ENCODE data around the gene KLK2.

Gene KLK2

DNA sequence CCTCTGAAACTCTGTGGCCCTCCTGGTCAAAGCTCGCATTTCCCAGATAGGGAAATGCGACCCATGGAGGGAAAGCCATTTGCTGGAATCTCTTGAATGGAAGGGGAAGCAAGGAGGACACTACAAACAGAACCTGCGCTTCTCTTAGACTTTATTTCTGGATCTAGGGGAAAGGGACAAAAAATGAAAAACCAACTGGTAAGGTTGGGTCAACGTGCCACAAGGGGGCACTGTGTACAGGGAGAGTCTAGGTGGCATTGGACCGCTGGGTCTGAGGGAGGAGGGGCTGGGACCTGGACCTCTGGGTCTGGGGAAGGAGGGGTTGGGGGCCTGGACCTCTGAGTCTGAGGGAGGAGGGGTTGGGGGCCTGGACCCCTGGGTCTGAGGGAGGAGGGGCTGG, 33.0 kb downstream of the KLK2 start:
- POLR2A ChIA-PET (ENCODE audit: low non-redundant PET) = no interaction called here

GRCh38 chr19:50908336-50908735, 35.1 kb downstream of the KLK2 start:
- POLR2A ChIA-PET (ENCODE audit: low non-redundant PET) = no interaction called here
- H3K27ac ChIP-seq = no peak overlapping the region
- DNase-seq (ENCODE audit: low spot score) = no peak
- TF ChIP-seq, protein P1, sequence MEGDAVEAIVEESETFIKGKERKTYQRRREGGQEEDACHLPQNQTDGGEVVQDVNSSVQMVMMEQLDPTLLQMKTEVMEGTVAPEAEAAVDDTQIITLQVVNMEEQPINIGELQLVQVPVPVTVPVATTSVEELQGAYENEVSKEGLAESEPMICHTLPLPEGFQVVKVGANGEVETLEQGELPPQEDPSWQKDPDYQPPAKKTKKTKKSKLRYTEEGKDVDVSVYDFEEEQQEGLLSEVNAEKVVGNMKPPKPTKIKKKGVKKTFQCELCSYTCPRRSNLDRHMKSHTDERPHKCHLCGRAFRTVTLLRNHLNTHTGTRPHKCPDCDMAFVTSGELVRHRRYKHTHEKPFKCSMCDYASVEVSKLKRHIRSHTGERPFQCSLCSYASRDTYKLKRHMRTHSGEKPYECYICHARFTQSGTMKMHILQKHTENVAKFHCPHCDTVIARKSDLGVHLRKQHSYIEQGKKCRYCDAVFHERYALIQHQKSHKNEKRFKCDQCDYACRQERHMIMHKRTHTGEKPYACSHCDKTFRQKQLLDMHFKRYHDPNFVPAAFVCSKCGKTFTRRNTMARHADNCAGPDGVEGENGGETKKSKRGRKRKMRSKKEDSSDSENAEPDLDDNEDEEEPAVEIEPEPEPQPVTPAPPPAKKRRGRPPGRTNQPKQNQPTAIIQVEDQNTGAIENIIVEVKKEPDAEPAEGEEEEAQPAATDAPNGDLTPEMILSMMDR (conservative IDR thresholded peaks at IDR 0.05; ENCODE audit: low read depth) = no peak
- CTCF ChIA-PET = no interaction called here

More for the DNA sequence above, 33.0 kb downstream of the KLK2 start:
- TF ChIP-seq, protein P1 (conservative IDR thresholded peaks at IDR 0.05; ENCODE audit: low read depth) = no peak
- no peak overlapping the region for H3K27ac ChIP-seq
- CTCF ChIA-PET = interaction anchor here (0.6 to 1.6 kb wide), 5 partner anchors 14 to 111 kb away, joined by 3 to 4 read pairs (median 4); no protein-coding TSS in a partner anchor
- no peak for DNase-seq (ENCODE audit: low spot score)

DNA sequence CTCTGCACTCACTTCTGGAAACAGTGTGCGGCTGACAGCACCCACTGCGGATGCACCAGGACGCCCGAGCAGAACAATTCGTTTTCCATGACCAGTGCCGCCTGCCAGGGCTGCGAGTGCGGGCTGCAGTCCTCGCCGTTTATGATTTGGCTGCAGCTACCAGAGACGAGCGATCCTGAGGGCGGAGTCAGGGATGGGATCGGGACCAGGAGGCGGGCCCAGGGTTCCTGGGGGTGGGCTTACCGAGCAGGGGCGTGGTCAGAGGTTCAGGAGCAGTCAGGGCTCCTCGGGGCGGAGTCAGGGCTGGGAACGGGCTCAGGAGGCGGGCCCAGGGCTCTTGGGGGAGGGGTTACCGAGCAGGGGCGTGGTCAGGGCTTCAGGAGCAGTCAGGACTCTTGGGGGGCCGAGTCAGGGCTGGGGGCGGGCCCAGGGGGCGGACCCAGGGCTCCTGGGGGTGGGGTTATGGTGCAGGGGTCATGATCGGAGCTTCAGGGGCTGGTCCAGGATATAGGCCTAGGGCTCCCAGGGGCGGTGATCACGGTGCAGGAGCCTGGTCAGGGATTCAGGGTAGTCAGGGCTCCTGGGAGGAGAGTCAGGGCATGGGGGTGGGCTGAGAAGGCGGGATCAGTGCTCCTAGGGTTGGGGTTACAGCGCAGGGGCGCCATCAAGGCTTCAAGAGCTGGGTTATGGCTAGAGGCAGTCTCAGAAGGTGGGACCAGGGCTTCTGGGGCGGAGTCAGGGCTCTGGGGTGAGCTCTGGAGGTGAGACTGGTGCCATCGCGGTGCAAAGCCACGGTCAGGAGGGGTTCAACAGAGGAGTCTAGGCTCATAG, 36.2 kb downstream of the KLK2 start:
- POLR2A ChIA-PET (ENCODE audit: low non-redundant PET) = no interaction called here
- TF ChIP-seq, protein P1 (conservative IDR thresholded peaks at IDR 0.05; ENCODE audit: low read depth) = no peak
- CTCF ChIA-PET = no interaction called here
- DNase-seq (ENCODE audit: low spot score) = peak; percentile 70
- H3K27ac ChIP-seq = no peak overlapping the region

DNA sequence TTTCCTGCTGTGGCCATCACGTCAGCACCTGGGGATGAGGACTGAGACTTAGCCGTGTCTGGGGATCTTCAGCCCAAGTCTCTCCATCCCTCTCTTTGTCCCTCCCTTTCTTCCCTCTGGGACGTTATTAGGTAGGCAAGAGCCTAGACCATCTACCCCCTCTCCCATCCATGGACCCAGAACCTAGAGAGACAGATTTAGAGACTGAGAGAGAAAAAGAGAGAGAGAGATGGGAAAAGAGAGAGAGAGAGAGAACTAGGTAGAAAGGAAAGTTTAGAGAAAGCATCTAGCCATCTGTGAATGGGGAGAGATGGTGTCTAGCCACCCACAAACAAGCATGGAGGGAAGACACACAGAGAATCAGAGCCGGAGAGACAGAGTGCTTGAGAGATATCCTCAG, 37.5 kb downstream of the KLK2 start:
- no peak overlapping the region for H3K27ac ChIP-seq
- ChIA-PET POLR2A (ENCODE audit: low non-redundant PET) (no interaction called here), CTCF (interaction anchor here (0.7 to 1.0 kb wide), 2 partner anchors 19 to 205 kb away, joined by 3 read pairs; no protein-coding TSS in a partner anchor)
- DNase-seq (ENCODE audit: low spot score) = no peak
- TF ChIP-seq, protein P1 (conservative IDR thresholded peaks at IDR 0.05; ENCODE audit: low read depth) = no peak

DNA sequence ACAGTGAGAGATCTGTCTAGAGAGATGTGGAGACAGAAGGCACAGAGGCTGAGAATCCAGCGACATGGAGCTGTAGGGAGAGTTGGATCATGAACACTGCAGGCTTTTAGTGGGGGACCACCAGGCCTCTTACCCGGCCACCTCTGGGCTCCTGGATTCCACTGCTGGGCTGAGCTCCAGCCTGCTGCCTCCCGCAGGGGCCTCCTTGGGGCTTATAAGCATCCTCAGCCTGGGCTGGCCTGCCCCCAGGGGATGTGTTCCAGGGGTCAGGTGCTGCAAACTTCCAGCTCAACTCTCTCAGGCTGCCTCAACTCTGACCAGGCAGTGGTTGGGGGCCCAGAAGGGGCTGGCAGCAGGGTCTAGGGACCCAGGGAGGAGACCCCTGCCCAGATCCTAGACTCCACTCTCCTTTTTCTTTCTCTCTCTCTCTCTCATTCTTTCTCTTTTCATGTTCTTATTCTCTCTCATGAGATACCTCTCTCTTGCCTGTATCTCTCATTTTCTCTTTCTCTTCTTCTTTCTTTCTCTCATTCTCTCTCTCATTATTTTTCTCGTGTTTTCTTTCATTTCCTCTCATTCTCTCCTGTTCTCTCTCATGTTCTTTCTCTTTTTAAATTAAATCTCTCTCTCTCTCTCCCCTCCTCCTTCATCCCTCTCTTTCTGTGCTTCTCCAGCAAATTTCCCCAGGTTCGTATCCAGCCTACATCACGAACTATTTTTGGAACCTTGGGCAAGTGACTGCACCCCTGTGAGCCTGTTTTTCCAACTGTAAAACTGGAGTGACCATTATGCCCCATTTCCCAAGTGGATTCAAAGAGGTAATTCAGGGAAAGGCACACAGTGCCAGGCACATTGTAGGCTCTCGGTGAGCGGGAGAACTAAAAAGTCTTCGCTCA, 38.2 kb downstream of the KLK2 start, which contains the start of gene KLK4:
Gene KLK4, minus strand, starts transcription at position 190 of the 896 bp plus-strand sequence. CDS start 657 bp downstream, outside the sequence.
- CTCF ChIA-PET = interaction anchor here (0.7 to 0.9 kb wide), 2 partner anchors 11 to 206 kb away, joined by 3 to 4 read pairs; no protein-coding TSS in a partner anchor
- no peak within 1 kb of the TSS for H3K27ac ChIP-seq
- DNase-seq (ENCODE audit: low spot score) = no peak
- POLR2A ChIA-PET (ENCODE audit: low non-redundant PET) = interaction anchor here (0.6 kb wide), 2 partner anchors 43 to 957 kb away, joined by 3 read pairs; no protein-coding TSS in a partner anchor
- TF ChIP-seq, protein P1 (conservative IDR thresholded peaks at IDR 0.05; ENCODE audit: low read depth) = no peak

GRCh38 chr19:50912102-50912599, 38.9 kb downstream of the KLK2 start:
- TF ChIP-seq, protein P1 (conservative IDR thresholded peaks at IDR 0.05; ENCODE audit: low read depth) = no peak
- CTCF ChIA-PET = interaction anchor here (0.9 kb wide), 1 partner anchor 10 kb away, joined by 4 read pairs; no protein-coding TSS in a partner anchor
- H3K27ac ChIP-seq = no peak overlapping the region
- POLR2A ChIA-PET (ENCODE audit: low non-redundant PET) = interaction anchor here (0.6 kb wide), 1 partner anchor 43 kb away, joined by 3 read pairs; no protein-coding TSS in a partner anchor
- no peak for DNase-seq (ENCODE audit: low spot score)
